HG03139 (cell line): Measurements from ENCODE around the gene TAAR9.
"Not testable (repeated sequence)": the region's sequence is repeated elsewhere in the genome, so short reads cannot be mapped to it uniquely, and the experiment has no call there.

ENCODE experiments used
- ATAC-seq: cut with Tn5 transposase; IDR thresholded peaks from one replicate; pipeline ENCODE4 v1.9.1; 2021; ENCODE audit not compliant: unreplicated experiment

TAAR9 gene

DNA sequence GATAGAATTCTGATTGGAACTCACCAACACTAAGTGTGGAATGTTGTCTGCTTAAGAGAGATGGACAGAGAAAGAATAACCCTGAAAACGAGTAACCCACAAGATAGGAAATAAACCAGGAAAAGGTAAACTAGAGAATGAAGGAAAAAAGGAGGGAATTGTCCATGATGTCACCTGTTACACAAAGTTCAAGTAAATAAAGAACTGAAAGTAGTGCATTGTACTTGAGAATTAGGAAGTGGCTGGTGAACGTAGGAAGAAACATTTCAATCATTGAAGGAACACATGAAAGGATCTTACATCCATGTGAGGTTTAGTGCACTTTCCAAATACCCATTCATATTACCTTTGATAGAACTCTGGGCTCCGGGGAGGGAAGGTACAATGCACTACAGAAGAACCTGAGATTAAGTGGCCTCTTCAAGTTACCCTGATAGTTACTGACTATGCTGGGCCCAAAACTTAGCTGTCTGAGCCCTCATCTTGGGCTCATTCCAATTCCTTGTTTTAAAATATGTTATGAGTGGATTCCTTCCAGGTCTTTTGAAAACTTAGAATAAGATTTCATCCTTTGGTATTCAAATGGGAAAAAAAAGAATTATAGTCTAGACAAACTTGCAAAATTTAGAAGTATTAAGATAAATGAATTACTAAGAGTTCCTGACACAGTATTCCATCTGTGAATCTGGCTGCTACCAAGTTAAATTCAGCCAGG lies 24.1 kb upstream of the TAAR9 start:
- ATAC-seq: no peak

DNA sequence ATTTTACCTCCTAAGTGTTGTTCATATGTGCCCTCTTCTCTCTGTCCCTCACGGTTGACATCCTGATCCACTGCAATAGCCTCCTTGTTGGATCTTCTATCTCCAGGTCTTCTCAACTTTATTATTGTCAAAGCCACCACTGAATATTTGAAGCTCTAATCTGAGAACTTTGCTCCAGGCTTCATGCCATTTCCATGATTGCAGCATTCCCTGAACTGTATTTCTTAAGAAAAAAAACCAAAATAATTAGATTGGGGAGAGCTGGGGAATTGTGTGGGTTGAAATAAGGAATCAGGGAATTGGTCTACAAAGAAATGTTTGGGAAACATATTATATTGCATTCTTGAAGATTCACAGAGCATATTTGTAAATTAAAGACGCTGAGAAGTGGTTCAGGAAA lies 22.7 kb upstream of the TAAR9 start:
- ATAC-seq: no peak

DNA sequence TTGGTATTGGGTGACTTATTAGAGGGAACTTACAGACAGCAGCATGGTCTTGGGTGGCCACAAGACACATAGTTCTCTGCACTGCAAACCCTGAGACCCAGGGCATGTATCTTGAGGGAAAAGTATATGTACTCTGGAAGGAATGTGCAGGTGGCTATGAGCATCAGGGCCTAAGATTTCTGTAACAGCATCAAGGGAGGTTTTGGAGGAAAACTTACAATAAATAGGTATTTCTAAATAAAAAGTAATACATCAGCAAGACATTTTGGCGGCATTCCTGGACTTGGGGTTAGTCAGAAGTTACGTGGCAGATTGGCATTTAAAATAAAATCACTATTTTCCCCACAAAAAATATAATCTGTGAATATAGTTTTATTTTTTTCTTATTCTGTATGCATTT lies 17.1 kb upstream of the TAAR9 start:
- ATAC-seq: no peak

DNA sequence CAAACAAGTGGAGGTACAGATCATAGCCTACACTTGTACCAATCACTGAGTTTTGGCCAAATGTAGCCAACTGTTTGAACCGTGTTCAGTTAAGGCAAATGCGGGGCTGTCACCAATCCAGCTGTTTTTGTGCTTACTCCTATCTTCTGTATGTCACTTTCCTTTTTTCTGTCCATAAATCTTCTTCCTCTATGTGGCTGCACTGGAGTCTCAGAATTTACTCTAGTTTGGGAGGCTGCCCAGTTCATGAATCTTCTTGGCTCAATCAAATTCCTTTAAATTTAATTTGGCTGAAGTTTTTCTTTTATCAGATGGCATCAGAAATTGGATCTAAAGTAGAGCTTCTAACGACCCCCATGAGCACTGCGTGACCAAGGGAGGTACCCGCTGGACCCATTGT lies 13.4 kb upstream of the TAAR9 start:
- ATAC-seq: no peak

DNA sequence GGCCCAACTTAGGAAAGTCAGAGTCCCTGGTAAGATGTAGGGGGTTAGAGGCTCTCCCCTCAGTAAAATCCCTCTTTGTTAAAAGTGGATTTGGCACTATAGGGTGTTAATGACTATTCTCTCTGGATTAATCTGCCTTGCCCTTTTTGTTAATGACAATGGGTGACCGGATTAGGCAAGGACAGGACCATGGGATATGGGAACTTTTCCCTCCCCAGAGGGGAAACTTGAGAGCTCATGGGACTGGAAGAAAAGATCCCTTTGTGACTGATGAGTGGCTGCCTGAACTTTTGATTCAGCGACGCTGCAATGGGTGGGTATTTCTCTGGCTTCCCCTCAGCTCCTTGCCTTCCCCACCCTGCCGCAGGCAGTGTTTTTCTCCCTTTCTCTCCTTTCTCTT lies 12.2 kb upstream of the TAAR9 start:
- ATAC-seq: no peak

DNA sequence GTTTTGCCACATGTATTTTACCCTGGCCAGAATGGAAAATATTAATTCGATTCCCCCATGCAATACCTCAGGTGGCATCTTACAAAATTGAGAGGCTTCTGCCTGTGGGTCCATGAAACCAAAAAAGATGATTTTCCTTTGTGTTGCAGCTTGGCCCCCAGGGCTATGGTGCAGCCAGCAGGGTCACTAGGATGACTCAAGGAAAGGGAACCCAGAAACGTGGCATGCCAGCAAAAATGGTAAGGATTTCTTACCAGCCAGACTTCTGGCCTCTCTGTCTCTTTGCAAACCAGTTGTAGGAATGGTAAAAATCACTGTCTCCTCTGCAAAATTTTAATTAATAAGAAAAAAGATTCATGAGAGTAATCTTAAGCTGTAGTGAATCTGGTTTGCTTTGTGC lies 11.6 kb upstream of the TAAR9 start:
- ATAC-seq: no peak

DNA sequence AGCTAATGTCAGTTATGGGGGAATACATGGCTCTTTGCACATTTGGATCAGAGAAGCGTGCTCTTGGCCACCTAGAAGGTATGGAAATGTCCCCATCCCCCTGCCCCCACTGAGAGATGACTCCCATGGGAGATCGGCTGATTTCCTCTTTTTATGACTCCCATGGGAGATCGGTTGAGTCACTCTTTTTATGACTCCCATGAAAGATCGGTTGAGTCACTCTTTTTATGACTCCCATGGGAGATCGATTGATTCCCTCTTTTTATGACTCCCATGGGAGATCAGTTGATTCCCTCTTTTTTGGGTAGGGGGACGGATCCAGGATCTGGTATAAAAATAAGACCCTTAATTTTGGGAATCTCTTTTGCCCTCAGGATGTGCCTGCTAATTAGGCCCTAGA lies 10.3 kb upstream of the TAAR9 start:
- ATAC-seq: no peak

DNA sequence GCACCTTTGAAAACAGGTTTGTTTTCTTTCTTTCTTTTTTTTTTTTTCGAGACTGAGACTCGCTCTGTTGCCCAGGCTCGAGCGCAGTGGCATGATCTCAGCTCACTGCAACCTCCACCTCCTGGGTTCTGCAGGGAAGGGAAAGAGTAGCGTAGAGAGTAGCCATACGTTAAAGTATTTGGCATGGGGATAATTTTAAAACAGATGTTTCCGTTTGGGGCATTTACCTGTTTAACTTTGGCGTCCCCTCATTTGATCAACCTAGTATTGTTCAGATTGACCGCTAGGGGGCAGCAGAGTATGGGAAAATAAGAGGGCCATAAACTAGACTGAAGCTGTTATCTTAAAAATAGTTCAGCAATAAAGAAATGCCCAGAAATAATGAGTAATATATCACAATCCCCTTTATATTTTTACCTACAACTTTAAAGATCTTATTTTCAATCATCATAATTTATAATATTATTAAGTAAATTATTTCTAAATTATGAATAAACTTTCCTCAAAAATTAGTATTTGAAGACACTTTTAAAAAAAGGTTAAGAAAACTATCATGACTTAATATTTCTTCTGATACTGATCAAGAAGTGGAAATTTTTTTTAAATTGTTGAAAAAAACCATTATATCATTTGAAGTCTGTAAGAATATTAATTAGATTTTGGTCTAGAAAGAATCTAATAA lies 7.6 kb upstream of the TAAR9 start:
- ATAC-seq: peak; percentile 95

DNA sequence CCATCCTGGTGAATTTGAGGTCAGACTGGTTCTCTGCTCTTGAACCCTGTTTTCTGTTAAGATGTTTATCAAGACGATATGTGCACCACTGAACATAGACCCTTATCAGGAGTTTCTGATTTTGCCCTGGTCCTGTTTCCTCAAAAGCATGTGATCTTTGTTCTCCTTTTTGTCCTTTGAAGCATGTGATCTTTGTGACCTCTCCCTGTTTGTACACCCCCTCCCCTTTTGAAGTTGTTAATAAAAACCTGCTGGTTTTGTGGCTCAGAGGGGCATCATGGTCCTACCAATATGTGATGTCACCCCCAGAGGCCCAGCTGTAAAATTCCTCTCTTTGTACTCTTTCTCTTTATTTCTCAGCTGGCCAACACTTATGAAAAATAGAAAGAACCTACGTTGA lies 3.5 kb upstream of the TAAR9 start:
- ATAC-seq: not testable (repeated sequence)

DNA sequence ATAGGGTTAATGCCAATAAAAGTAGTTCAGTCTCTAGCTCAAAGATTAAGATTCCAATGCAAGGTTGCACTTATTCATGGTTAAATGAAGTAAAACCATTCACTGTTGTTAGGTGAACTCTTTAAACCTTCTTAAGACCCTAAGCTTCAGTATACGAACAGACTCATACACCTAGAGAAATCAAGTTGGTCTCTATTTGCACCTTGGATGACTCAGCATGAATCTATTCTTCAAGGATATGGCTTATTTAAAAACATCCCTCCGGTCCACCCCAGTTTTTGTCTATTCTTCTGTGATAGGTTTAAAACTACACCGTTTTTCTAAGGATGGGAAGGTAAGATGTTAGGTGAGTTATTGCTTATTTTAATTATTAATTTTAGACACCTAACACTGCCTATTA lies 932 bp upstream of the TAAR9 start:
- ATAC-seq: no peak

DNA sequence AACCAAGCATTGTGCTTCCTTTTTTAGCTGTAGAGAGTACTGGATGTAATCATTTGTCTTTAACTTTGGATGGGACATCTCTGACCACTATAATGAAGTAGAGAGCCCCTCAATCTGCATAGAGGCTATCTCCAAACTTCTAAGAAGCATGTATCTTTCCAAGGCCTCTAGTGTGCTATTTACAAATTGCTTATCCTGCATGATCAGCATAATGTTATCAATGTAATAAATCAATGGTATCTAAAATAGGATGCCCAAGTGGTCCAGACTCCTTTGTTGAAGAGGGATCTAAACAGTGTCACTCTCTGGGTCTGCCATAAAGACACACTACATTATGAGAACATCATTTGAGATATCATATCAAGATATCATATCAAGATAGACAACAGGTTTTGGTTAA lies 6.7 kb downstream of the TAAR9 start:
- no peak for ATAC-seq

DNA sequence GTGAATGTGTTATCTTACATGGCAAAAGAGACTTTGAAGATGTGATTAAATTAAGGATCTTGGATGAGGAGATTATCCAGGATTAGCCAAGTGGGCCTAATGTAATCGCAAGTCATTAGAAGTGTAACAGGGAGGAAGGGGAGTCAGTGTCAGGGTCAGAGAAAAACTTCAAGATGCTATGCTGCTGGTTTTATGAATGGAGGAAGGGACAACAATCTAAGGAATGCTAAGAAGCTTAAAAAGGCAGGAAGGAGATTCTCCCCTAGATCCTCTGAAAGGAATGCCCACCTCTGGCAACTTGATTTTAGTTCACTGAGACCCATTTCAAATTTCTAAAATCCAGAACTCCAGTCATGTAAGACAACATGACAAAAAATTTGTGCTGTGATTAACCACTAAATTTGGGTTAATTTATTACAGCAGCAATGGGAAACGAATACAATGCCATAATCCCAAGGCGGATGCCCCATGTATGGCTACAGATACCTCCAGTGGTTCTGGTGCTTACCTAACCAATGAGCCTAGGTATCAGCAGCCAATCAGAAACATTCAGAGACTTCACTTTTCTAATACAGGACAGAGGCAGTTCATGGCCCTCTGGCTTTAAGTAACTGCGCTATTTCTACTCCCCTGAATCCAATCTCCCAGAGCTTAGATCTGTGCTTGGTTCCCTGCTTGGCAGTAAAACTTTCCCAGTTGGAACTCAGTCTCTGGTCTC lies 10.8 kb downstream of the TAAR9 start:
- ATAC-seq: no peak

DNA sequence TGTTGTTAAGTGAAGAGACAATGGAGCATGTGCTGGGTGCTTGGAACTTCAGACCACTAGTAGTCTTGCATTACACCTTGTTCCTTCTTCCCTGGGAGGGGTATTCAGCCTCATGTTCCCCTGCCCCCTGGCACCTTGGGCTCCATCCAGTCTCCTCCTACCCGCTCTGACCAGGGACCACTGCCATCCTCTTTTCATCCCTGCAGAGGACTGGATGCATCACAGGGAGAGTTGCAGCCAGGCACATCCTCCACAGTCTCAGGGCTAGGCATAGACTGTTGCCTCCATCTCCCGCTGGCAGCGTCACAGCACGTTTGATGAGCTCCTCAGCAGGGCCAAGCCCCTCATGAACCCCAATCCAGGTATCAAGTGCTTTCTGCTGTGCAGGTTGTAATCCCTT lies 13.1 kb downstream of the TAAR9 start:
- ATAC-seq: no peak

DNA sequence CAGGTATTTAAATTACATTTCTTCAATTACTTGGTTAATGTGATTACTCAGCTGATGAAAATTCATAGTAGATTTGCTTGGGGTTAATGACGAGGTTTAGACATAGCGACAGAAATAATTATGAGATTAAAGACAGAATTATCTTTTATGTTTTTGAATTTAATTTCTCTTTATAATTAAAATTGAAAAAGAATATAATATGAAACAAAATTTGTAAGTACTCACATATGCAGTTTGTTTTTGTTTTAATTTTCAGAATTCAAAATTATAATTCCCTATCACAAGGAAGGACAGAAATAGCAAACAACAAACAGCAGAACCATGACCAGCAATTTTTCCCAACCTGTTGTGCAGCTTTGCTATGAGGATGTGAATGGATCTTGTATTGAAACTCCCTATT lies 14.3 kb downstream of the TAAR9 start, which contains the start of gene TAAR8:
Gene TAAR8, plus strand, starts transcription at position 301 of the 400 bp plus-strand sequence. Its CDS starts 21 bp downstream, at position 322.
- ATAC-seq: no peak

DNA sequence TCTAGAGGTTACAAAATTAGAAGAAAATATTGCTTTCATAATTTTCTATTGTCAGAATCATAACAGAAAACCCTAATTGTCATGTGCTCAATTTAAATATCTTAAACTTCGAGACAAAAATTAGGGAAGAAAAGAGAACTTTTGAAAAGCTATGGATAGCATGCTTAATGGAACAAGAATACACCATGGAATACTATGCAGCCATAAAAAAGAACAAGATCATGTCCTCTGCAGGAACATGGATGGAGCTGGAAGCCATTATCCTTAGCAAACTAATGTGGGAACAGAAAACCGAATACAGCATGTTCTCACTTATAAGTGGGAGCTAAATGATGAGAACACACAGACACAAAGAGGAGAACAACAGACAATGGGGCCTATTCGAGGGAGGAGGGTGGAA lies 22.0 kb downstream of the TAAR9 start:
- ATAC-seq: not testable (repeated sequence)

DNA sequence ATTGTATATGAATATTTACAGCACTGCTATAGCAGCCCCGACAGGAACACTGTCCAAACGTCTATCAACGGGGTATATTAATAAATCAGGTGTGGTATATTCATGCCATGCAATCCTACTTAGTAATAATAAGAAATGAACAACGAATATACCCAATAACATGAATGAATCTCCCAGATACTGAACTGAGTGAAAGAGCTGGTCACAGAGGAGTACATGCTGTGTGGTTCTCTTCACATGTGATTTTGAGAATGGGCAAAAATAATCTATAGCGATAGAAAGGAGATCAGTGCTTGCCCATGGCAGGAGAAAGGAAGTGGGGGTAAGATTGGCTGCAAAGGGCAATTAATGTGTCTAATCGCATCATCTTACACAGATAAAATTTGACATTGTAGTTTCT lies 28.3 kb downstream of the TAAR9 start:
- no peak for ATAC-seq

DNA sequence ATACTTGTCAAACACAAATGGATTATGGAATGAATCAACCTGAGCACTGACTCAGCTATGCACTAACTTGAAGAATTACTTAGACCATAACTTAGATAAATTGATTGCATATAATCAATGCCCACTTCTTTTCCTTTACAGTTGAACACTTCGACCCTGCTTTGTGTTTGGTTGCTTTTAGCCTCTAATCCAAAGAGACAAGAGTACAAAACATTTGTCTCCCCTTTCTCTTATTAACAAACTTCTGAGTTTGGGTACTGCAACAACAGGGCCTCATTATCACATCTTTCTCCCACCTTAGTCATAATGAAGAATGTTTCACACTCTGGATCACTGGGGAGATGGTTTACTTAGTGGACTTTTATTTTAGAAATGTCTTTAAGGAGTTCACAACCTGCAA lies 29.5 kb downstream of the TAAR9 start:
- no peak for ATAC-seq

DNA sequence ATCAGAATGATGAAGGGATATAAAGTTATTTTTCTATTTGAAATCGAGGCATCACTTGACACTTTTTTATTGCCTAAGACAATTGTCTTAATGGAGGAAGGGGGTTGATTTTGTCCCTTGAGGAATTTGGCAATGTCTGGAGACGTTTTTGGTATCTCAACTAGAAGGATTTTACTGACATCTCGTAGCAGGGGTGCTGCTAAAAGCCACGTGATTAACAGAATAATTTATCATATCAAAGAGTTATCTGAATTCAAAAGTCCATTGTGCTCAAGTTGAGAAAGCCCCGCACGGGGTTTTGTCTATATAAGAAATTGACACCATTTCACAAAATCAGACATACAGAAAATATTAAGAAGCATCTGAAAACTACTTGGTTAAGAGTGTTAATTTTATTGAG lies 30.5 kb downstream of the TAAR9 start:
- ATAC-seq: no peak

DNA sequence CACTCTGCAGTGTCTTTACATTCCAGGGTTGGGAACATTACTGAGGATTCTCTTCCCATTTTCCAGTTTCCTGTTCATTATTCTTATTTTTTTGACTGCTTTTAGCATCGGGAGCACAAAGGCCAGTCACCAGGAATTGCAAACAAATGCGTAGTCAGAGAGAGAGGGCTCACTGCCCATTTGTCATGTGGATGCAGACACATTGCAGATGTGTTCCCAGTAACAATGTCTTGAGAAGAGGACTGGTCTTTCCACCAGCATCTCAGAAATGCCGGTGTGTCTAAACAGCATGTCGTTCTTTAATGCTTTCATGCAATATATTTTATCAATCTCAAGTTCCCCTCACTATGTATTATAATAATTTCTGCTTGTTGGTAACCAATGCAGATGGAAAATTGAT lies 31.1 kb downstream of the TAAR9 start:
- no peak for ATAC-seq

DNA sequence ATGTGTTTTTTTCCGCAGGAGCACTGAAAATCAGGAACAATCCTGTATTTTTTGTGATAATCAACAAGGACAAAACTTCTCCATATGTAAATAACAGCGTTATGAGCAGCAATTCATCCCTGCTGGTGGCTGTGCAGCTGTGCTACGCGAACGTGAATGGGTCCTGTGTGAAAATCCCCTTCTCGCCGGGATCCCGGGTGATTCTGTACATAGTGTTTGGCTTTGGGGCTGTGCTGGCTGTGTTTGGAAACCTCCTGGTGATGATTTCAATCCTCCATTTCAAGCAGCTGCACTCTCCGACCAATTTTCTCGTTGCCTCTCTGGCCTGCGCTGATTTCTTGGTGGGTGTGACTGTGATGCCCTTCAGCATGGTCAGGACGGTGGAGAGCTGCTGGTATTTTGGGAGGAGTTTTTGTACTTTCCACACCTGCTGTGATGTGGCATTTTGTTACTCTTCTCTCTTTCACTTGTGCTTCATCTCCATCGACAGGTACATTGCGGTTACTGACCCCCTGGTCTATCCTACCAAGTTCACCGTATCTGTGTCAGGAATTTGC lies 32.2 kb downstream of the TAAR9 start, which contains the start of gene TAAR6:
Gene TAAR6, plus strand, starts transcription at position 102 of the 557 bp plus-strand sequence. Its CDS starts 0 bp downstream, at position 102.
- no peak for ATAC-seq

DNA sequence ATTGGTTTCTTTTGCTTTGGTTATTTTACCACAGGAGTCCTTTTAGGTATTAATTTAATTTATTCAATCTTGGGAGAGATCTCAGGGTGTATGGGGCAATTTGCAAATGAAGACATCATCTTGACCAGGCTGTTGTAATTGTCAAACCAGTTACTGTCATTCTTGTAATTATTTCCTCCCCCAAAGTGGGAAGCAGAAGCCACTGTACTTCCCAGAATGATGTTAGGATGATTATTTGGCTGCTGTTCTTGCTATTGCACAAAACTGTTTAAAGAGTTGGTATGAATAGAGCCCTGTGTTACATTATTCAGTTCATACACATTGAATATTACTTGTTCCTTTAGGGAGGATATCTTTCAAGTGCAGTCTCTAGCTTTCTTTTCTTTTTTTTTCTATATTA lies 33.7 kb downstream of the TAAR9 start:
- no peak for ATAC-seq

DNA sequence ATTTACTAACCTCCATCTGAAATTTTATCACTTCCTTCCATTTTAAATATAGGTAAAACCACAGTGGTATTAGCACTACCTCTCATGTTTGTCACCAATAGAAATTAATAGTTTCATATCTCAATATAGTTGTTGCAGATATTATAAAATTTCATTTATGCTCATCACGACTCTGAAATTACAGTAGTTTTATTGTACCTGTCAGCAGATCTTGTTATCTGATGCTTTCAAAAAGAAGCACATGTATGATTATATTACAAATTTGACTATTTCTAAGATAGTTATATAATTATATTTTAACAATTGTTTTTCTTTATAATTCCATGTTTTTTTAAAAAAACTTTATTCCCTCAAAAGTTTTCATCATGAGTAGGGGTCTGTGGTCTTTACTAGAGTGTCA lies 46.6 kb downstream of the TAAR9 start:
- ATAC-seq: no peak
